NCI-H2171 treated with DMSO at 0.1 percent for 48 hours (cell line): Measurements from ENCODE around the gene PDE8A.

Source experiments
- DNase-seq: peaks from one replicate; lab custom pipeline; 2025; lab: John Stamatoyannopoulos, UW

The PDE8A gene

GRCh38 chr15:85034276-85034675 lies 52.6 kb downstream of the PDE8A start:
- DNase-seq, result no peak

DNA sequence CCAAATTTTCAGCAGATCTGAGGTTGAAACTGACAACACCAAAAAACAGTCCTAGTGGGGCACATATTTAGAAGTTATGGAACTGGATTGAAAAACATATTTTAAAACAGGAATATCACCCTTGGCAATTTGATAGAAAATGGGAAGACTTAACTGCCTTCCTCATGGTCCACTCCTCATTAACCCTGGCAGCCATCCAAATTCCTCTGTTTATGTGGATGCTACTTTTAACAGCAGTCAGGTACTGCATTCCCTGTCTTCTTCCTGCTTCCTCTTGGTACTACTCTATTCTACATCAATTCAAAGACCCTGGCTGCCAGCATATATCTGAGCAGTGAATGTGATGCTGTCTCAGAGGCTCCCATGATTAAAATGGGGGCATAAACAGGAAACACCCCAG lies 54.3 kb downstream of the PDE8A start:
- DNase-seq, result peak; percentile 30

DNA sequence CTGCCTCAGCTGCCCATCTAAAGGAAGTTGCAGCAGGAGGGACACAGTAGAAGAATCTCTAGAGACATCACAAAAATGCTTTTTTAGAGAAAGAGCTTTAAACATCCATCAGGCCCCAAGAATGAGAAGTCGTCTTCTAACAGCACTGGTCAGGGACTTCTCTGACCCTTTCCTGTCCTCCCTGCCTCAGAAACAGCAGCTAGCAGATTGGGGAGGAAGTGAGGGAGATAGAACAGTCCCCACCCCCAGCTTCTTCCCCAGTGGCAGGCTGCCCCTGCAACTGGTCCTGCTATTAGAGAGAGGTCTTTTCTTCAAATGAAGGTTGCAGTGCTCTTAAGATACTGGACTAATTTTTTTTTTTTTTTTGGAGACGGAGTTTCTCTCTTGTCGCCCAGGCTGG lies 55.1 kb downstream of the PDE8A start:
- DNase-seq, result no peak

DNA sequence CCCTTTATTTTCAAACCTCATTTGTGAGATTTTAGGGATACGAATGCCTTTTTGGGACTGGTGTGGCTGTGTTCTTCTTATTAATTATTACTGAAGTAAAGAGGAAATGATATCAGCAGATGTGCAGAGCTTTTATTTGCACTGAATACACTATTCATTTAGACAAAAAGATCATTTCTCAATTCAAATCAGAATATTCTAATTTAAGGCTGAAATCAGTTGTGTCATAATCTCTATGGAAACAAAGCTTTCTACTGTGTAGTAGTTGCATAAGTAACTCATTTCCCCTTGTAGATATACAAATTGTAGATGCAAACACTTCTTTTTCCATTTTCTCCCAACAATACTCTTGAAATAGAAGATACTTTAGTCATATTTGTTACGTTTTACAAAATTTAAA lies 56.0 kb downstream of the PDE8A start:
- DNase-seq, result no peak

GRCh38 chr15:85041230-85041629 lies 59.6 kb downstream of the PDE8A start:
- DNase-seq, result no peak

GRCh38 chr15:85044251-85044853 lies 62.7 kb downstream of the PDE8A start:
- DNase-seq, result peak; percentile 44

- no peak for DNase-seq
Observed at GRCh38 chr15:85044894-85045293, 63.2 kb downstream of the PDE8A start.

- no peak for DNase-seq
Observed at GRCh38 chr15:85045615-85046014, 64.0 kb downstream of the PDE8A start.

- no peak for DNase-seq
Observed at GRCh38 chr15:85047271-85047948, 65.8 kb downstream of the PDE8A start.

- no peak for DNase-seq
Observed at GRCh38 chr15:85048430-85048829, 66.8 kb downstream of the PDE8A start.

- DNase-seq, result no peak
Observed at GRCh38 chr15:85049805-85050204, 68.1 kb downstream of the PDE8A start.

DNA sequence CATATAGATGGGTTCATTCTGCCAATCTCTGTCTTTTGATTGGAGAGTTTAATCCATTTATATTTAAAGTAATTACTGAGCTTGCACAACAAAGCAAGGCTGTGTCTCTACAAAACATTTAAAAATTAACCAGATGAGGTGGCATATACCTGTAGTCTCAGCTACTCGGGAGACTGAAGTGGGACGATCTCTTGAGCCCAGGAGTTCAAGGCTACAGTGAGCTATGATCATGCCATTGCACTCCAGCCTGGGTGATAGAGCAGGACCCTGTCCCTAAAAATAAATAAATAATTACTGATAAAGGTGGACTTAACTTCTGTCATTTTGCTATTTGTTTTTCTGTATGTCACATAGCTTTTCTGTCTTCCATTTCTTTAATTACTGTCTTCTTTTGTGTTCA lies 78.1 kb downstream of the PDE8A start:
- DNase-seq, result no peak

- DNase-seq, result no peak
Observed at GRCh38 chr15:85062560-85062959, 80.9 kb downstream of the PDE8A start.

- no peak for DNase-seq
Observed at GRCh38 chr15:85063088-85063487, 81.4 kb downstream of the PDE8A start.

DNA sequence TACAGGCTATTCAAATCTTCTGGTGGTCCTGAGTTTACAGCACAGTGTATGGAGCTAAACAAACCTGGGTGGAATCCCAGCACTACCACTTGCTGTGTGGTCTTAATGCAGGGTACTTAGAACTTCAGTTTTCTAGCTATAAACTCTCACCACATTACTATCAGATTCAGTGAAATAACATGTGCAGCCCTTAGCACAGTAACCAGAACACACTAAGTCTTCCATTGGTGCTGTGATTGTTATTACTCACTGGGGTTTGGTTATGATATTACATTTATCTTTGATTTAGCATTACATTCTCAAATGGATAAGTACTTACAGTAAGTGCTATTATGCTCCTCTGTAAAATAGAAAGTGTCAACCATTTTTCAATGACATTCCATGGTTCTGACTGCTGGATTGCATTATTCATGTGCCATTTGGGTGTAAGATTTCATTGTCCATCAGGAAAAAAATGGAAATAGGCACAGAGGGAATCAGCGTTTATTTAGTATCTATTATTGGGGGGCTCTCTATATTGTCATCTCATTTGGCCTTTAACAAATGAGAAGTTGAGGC lies 81.9 kb downstream of the PDE8A start:
- DNase-seq, result no peak

GRCh38 chr15:85064710-85065109 lies 83.1 kb downstream of the PDE8A start:
- no peak for DNase-seq

- no peak for DNase-seq
Observed at GRCh38 chr15:85071061-85071460, 89.4 kb downstream of the PDE8A start.

DNA sequence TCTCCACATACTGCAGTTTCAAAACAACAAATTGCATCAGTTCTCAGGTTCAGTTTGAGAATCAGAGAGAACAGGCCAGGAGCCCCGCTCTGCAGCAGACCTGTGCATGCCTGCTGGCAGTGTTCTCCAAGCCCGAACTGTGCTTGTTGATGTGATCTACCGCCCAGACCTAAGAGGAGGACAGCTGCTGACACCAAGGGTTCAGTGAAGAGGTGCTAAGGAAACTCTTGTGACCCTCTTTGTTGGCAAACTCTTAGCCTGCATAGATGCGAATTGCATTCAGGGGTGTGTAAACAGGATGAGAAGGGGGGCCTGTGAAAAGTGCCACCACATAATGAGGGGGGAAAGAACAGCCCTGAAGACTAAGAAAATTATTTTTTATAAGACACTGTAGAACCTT lies 89.8 kb downstream of the PDE8A start:
- DNase-seq, result no peak

DNA sequence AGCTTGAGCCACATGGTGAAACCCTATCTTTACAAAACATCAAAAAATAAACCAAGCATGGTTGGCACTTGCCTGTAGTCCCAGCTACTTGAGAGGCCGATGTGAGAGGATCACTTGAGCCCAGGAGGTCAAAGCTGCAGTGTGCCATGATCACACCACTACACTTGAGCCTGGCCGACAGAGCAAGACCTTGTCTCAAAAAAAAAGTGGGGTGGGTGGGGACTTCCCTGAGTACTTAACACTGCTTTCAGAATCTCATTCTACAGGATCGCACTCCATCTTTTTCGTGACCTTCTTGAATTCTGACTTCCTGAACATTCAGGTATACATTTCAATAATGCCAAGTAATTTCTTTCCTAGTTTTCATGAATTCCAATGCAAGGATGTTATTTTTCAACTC lies 91.3 kb downstream of the PDE8A start:
- DNase-seq, result no peak

DNA sequence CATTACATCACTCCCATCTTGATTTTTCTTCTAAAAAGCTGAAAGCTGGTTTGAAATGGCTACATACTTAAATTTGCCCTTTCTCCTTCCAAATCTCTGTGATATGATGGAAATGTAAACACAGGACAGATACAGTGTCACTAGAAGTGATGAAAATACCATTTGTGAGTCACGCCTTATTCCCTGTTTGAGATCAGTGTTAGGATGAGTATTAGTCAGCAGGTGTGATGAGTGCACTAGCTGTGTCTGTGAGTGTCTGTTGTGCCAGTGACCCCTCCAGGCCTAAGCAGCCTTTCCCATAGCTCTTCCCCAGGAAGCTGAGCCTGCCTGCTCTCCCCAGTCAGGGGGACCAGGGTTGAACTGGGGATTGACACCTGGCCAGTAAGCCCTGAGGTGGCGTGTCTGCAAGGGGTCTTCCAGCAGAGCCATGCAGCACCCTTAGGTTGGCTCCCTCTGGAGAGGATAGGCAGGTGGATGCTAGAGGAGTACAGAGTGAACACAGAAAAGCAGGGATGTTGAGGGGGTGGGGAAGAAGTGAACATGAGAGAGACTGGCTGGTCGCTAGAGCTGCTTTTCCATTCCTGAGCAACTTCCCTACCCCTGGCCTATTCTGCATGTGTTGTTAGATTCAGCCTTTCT lies 92.0 kb downstream of the PDE8A start:
- DNase-seq, result no peak

DNA sequence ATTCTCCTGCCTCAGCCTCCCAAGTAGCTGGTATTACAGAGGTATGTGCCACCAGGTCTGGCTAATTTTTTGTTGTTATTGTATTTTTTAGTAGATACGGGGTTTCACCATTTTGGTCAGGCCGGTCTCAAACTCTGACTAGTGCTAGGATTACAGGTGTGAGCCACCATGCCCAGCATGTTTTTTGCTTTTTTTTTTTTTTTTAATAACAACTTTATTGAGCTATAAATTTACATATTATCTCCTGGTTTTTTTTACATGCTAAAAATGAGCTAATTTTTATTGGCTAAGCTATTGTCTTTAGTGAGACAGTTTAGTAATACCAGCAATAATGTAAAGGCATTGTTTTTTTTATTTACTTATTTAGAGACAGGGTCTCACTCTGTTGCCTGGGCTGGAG lies 105.2 kb downstream of the PDE8A start:
- DNase-seq, result no peak

DNA sequence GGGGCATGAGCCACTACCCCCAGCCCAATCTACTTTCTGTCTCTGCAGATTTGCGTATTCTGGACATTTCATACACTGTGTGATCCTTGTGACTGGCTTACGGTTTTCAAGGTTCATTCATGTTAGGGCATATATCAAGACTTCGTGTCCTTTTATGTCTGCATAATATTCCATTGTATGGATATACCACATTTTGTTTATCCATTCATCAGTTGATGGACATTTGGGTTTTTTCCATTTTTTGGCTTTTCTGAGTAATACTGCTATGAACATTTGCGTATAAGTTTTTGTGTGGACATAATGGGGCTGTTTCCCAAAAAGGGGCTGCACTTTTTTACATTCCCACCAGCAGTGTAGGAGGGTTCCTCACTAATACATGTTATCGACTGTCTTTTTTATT lies 106.6 kb downstream of the PDE8A start:
- DNase-seq, result no peak

DNA sequence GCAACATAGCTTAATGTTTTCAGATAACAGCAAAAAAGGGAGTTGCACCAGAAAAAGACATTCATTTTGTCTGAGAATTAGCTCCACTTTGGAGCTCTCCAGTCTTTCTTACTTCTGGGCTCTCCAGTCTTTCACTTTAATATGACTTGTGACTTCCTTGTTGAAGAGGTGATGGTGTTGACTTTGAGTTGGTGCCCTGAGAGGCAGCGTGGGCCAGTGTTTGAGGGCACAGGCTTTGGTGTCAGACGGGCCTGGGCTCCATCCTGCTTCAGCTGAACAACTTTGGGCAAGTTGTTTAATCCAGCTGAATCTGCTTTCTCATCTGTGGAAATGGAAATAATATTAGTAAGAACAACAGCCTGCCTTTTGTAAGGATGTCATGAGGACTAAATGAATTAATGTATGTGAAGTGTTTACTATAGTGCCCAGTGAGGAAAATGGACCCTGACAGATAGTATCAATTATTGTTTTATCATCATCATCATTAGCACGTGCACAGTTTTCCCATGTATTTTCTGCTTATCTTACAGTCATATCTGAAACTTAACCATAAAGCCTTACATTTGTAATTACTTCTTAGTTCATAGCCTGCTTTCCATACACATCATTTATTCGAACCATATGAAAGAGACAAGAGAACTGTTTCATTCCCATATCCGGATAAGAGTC lies 108.4 kb downstream of the PDE8A start:
- no peak for DNase-seq
